Right ventricle myocardium inferior (tissue), 1 donor: ENCODE results near the gene MTHFD2. TPM values are rescaled to one million over a fixed set of nuclear protein-coding genes. Genes with fewer than 3 reads are reported as not detected.
A peak's percentile ranks its signal among the peaks of the same experiment; 100 is the strongest.
"Not testable (repeated sequence)": the region's sequence is repeated elsewhere in the genome, so short reads cannot be mapped to it uniquely, and the experiment has no call there.

Experiments used
- ATAC-seq: fragments of 200-7000 bp; cut with Tn5 transposase; one replicate; pipeline ENCODE4 v1.9.1; 2020; ENCODE audit warnings: mild to moderate bottlenecking, moderate library complexity
- DNase-seq: peaks from one replicate; pipeline ENCODE4 v3.0.0; 2021; ENCODE audit errors: missing footprints
- intact Hi-C: fragments of 100-400 bp; cut with DNase I; formaldehyde crosslinking; loops from one replicate; pipeline ENCODE4 v1.11.0; 2022
- total RNA-seq: library from RNA; stranded (reverse); fragmentation: NEBNext Ultra II Directional; extraction: Animal tissue kit (Norgen Biotek cat#: 25700); gene quantifications from one replicate; pipeline ENCODE4 v1.2.1, GENCODE V29; 2021
- donor health status: DM: no; HTN: yes; CAD: no; lungs with severe emphysema.

MTHFD2 gene
- total RNA-seq, 1 donor from 2014 or later = 24.2 TPM

DNA sequence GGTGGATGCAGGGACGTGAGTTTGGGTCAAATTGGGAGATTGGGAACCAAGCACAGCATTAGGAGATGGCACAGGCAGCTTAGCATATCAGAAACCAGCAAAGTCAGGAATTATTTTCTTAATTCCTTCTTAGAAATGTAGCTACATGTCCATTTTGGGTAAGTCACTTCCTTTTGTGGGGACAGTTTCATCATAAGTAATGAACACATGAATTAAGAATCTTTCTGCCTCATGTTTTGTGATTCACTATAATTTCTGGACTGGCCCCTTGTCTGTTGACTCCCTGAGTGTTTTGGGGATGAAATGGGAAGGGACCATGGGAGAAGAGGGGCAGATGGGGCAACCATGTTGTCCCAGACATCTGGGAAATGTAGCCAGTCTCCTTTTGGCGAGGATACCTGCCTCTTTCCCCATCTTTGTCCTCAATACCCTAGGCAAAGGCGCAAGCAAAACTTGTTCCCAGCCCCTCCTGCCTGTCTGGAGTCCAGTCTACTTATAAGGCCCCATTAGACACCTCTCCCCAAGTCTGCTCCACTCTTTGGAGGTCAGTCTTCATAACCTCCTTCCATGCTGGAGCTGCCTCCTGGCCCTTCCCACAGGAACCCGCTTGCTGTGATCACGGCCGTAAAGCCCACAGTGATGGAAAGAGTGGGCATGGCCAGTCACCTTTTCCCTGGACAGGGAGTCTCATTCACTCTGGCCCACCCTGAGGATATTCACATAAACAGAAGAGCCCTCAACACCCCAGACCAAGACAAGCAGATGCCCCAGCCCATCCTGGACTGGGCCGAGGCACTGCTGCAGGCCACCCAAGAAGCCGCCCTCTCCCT, 25.7 kb downstream of the MTHFD2 start:
- no peak for DNase-seq
- ATAC-seq = no peak
- intact Hi-C loops = no loop called here

GRCh38 chr2:74225698-74226459, 27.5 kb downstream of the MTHFD2 start:
- intact Hi-C loops = no loop called here
- no peak for DNase-seq
- peak; percentile 63 for ATAC-seq

- no peak for DNase-seq
- ATAC-seq = peak; percentile 85
- intact Hi-C loops = no loop called here
Observed at GRCh38 chr2:74226648-74227213, 28.3 kb downstream of the MTHFD2 start.

- DNase-seq (no peak), ATAC-seq (peak; percentile 49)
- intact Hi-C loops = no loop called here
Observed at GRCh38 chr2:74227646-74228045, 29.2 kb downstream of the MTHFD2 start.

GRCh38 chr2:74228772-74229171, 30.4 kb downstream of the MTHFD2 start:
- ATAC-seq (no peak), DNase-seq (no peak)
- intact Hi-C loops = no loop called here

GRCh38 chr2:74229865-74230264, 31.4 kb downstream of the MTHFD2 start:
- DNase-seq, intact Hi-C loops, ATAC-seq: not testable (repeated sequence)

DNA sequence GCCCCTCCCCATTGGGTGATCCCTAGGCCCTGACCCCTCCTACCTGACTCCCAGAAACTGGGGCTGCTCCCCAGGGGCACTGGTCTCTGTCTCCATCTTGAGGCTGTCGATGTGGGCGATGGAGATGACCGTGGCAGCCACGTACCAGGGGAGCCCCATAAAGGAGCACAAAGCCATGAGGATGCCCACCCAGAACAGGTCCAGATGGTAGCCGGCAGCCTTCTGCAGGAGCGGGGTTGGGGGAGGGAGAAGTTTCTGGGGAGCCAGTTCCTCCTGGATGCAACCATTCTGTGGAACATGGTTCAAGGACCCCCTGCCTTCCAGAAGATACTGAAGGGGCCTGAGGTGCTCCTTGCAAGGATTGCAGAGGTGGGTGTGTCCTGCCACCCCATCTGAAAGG, 34.0 kb downstream of the MTHFD2 start:
- intact Hi-C loops = no loop called here
- DNase-seq (no peak), ATAC-seq (no peak)

GRCh38 chr2:74233648-74234047, 35.2 kb downstream of the MTHFD2 start:
- DNase-seq (no peak), ATAC-seq (no peak)
- intact Hi-C loops = no loop called here

DNA sequence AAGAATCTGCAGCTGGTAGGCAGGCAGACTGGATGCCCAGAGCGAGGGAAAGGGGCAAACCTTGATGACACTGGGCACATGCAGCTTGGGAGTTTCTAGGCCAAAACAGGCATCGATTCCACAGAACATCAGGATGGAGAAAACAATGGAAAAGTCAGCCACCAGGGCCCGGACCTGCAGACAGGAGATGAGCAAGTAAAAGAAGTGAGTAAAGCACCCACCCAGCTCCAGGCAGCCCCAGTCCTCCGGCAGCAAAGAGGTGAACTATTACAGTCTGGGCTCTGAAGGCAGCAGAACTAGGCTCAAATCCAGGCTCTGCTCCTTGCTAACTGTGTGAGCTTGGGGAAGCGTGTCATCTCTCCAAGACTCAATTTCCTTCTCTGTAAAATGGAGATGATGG, 36.6 kb downstream of the MTHFD2 start:
- ATAC-seq = no peak
- no peak for DNase-seq
- intact Hi-C loops = no loop called here

DNA sequence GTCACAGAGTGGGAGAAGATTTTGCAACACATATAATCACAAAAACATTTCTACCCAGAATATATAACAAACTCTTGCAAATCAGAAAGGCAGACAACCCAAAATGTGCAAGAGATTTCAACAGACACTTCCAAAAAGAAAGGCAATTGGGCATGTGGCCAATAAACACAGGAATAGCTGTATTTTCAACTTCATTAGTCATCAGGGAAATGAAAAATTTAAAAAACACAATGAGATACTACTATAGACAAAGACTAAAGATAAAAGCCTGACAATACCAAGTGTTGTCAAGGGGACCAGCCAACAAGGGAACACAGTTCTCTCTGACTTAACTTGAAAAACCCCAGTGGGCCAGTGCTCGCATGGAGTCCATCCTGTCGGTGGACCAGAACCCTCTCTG, 40.5 kb downstream of the MTHFD2 start:
- DNase-seq (no peak), ATAC-seq (no peak)
- intact Hi-C loops = no loop called here

GRCh38 chr2:74239346-74239745, 40.9 kb downstream of the MTHFD2 start:
- DNase-seq (no peak), ATAC-seq (no peak)
- intact Hi-C loops = no loop called here

GRCh38 chr2:74242354-74243071, 44.1 kb downstream of the MTHFD2 start:
- DNase-seq = no peak
- no peak for ATAC-seq
- intact Hi-C loops = no loop called here

DNA sequence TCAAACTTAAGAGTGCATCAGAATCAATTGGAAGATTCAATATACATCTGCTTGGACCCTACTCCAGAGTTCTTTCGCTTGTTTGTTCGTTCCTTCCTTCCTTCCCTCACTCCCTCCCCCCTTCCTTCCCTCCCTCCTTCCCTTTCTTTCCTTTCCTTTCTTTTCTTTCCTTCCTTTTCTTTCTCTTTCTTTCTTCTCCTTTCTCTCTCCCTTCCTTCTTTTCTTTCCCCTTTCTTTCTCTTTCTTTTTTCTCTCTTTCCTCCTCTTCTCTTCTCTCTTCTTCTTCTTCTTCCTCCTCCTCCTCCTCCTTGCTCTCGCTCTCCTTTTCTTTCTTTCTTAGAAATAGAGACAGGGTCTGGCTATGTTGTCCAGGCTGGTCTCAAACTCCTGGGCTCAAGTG, 45.9 kb downstream of the MTHFD2 start:
- intact Hi-C loops = no loop called here
- DNase-seq (no peak), ATAC-seq (no peak)

- intact Hi-C loops = no loop called here
- ATAC-seq (no peak), DNase-seq (no peak)
Observed at GRCh38 chr2:74246496-74247195, 48.2 kb downstream of the MTHFD2 start.

- ATAC-seq = no peak
- intact Hi-C loops = loop anchor here (5.0 to 10.0 kb wide), 2 partner anchors 88 to 425 kb away; partner anchors contain the start of gene STAMBP
- no peak for DNase-seq
Observed at GRCh38 chr2:74249406-74250122, 51.1 kb downstream of the MTHFD2 start.

DNA sequence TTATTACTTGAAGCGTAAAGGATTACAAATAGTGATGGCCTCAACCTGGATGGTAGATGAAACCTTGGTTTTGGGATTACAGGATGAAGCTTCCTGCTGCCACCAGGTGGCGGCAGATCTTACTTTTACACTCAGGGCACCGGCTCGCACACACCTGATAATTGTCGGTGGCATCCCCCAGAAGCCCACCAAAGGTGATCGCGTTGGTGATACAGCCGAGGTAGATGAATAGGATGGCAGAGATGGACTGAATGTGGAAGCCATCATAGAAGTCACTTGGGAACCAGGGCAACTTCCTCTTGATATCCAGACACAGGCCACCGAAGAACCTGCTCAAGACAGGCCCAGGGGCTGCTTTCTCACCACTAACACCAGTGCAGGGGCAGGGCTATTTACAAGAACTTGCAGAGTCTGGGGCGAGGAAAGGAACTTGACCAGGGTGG, 51.8 kb downstream of the MTHFD2 start:
- no peak for ATAC-seq
- no peak for DNase-seq
- intact Hi-C loops = loop anchor here (5.0 to 10.0 kb wide), 2 partner anchors 87 to 425 kb away; partner anchors contain the start of gene STAMBP

DNA sequence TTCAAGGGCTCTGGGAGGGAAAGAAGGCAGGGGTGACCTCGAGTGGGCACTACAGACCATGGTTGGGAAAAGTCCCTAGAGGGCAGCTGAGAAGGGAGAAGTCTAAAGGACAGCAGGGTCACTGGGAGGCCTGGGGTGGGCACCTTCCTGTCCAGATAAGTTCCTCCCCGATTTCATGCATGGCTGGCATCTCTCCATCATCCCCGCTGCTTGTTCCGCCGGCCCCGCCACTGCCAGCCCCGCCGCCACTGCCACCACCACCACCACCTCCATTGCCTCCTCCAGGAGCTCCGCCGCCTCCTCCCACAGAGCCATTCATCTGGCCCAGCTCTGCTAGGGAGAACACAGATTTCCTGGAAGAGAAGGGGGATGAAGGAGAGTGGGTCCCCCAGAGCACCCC, 53.6 kb downstream of the MTHFD2 start:
- DNase-seq (no peak), ATAC-seq (no peak)
- intact Hi-C loops = loop anchor here (5.0 to 10.0 kb wide), 2 partner anchors 85 to 427 kb away; partner anchors contain the start of gene STAMBP

GRCh38 chr2:74252862-74253261, 54.4 kb downstream of the MTHFD2 start:
- intact Hi-C loops = loop anchor here (5.0 to 10.0 kb wide), 2 partner anchors 84 to 428 kb away; partner anchors contain the start of gene STAMBP
- no peak for DNase-seq
- no peak for ATAC-seq
